Astrocyte (in vitro differentiated cells and primary cell): ENCODE results near the gene IRF3. TPM values are rescaled to one million over a fixed set of nuclear protein-coding genes. Genes with fewer than 3 reads are reported as not detected.

Experiments used
- DNase-seq: peaks from one replicate; pipeline ENCODE4 v3.0.0-alpha.2; 2010; ENCODE audit warnings: low read depth
- FAIRE-seq: peaks from 2 replicates; lab custom pipeline; 2011; peaks lifted over from hg19 to GRCh38; lab: Jason Lieb, UNC
- H2AFZ ChIP-seq: 2 replicates; pipeline ENCODE4 v1.6.0; 2012; ENCODE audit warnings: low read depth, low read length, inconsistent platforms
- H3K27ac ChIP-seq: 2 replicates; pipeline ENCODE4 v1.5.1; 2011; ENCODE audit warnings: low read depth, low read length, inconsistent platforms
- H3K27me3 ChIP-seq: 2 replicates; pipeline ENCODE4 v1.6.0; 2011; ENCODE audit warnings: low read length, inconsistent platforms; ENCODE audit not compliant: insufficient read depth
- H3K36me3 ChIP-seq: 2 replicates; pipeline ENCODE4 v1.5.1; 2011; ENCODE audit warnings: low read length, inconsistent platforms; ENCODE audit not compliant: insufficient read depth
- H3K4me1 ChIP-seq: 2 replicates; pipeline ENCODE4 v1.5.1; 2011; ENCODE audit warnings: low read length, inconsistent platforms; ENCODE audit not compliant: insufficient read depth
- H3K4me2 ChIP-seq: 2 replicates; pipeline ENCODE4 v1.6.0; 2012; ENCODE audit warnings: low read length, inconsistent platforms
- H3K4me3 ChIP-seq: 2 replicates; pipeline ENCODE4 v1.5.1; 2011; ENCODE audit warnings: low read depth, mild to moderate bottlenecking, low read length, inconsistent platforms; ENCODE audit not compliant: insufficient read depth
- H3K79me2 ChIP-seq: 2 replicates; pipeline ENCODE4 v1.6.0; 2012; ENCODE audit warnings: mild to moderate bottlenecking, low read length, inconsistent platforms; ENCODE audit not compliant: insufficient read depth
- H3K9ac ChIP-seq: 2 replicates; pipeline ENCODE4 v1.6.0; 2012; ENCODE audit warnings: mild to moderate bottlenecking, low read length, inconsistent platforms
- H3K9me3 ChIP-seq: 2 replicates; pipeline ENCODE4 v1.5.1; 2012; ENCODE audit warnings: low read depth, mild to moderate bottlenecking, low read length, inconsistent platforms; ENCODE audit not compliant: insufficient read depth
- H4K20me1 ChIP-seq: 2 replicates; pipeline ENCODE4 v1.6.0; 2012; ENCODE audit warnings: low read length, inconsistent platforms; ENCODE audit not compliant: insufficient read depth
- H3K27ac Mint-ChIP-seq: one replicate; pipeline ENCODE4 v1.8.0; 2021; ENCODE audit warnings: mild to moderate bottlenecking, mixed read lengths; ENCODE audit not compliant: unreplicated experiment
- H3K27me3 Mint-ChIP-seq: one replicate; pipeline ENCODE4 v1.8.0; 2021; ENCODE audit warnings: low read depth, mixed read lengths; ENCODE audit not compliant: unreplicated experiment
- H3K36me3 Mint-ChIP-seq: one replicate; pipeline ENCODE4 v1.8.0; 2021; ENCODE audit warnings: low read depth, mixed read lengths; ENCODE audit not compliant: unreplicated experiment
- H3K4me1 Mint-ChIP-seq: one replicate; pipeline ENCODE4 v1.8.0; 2021; ENCODE audit warnings: low read depth, mixed read lengths; ENCODE audit not compliant: unreplicated experiment
- H3K4me3 Mint-ChIP-seq: one replicate; pipeline ENCODE4 v1.8.0; 2021; ENCODE audit warnings: mild to moderate bottlenecking, moderate library complexity, mixed read lengths; ENCODE audit not compliant: unreplicated experiment
- H3K9me3 Mint-ChIP-seq: one replicate; pipeline ENCODE4 v1.8.0; 2021; ENCODE audit warnings: mild to moderate bottlenecking, mixed read lengths; ENCODE audit not compliant: unreplicated experiment
- EZH2 ChIP-seq: IDR thresholded peaks from 2 replicates; pipeline ENCODE4 v1.6.1; 2012; ENCODE audit warnings: mild to moderate bottlenecking, low read length, inconsistent platforms; ENCODE audit not compliant: insufficient read depth
- total RNA-seq: library from RNA; stranded (reverse); gene quantifications from 2 replicates; pipeline ENCODE4 v1.2.1, GENCODE V29; 2021
- TF ChIP-seq, protein P1 (sequence below): IDR thresholded peaks from 2 replicates; pipeline ENCODE4 v1.5.1; 2011; ENCODE audit warnings: low read depth, mild to moderate bottlenecking, inconsistent platforms, low read length, moderate library complexity; ENCODE audit not compliant: insufficient read depth

The IRF3 gene
- total RNA-seq, 1 donor from 2014 or later, result 68.1 TPM

DNA sequence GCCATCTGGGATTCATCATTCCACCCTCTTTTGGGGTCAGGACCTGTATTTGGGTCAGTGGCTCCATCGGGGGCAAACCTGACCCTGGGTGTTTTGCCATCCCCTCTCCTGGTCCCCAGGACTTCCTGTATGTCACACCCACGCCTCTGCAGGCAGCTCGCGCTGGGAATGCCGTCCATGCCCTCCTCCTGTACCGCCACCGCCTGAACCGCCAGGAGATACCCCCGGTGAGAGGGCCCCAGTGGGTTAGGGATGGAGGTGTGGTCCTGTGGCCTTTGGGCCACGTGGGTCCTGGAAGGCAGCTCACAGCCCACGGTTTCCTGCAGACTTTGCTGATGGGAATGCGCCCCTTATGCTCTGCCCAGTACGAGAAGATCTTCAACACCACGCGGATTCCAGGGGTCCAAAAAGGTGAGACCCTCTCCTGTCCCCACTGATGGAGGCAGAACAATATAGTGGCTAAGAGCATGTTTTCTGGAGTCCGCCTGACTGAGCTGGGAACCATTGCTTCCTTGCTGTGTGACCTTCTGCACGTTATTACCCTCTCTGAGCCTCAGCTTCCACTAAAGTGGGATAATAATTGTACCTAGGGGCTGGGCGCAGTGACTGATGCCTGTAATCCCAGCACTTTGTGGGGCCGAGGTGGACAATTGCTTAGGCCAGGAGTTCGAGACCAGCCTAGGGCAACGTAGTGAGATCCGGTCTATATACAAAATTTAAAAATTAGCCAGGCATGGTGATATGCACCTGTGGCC is 39.4 kb upstream of the IRF3 start:
- no peak for DNase-seq

DNA sequence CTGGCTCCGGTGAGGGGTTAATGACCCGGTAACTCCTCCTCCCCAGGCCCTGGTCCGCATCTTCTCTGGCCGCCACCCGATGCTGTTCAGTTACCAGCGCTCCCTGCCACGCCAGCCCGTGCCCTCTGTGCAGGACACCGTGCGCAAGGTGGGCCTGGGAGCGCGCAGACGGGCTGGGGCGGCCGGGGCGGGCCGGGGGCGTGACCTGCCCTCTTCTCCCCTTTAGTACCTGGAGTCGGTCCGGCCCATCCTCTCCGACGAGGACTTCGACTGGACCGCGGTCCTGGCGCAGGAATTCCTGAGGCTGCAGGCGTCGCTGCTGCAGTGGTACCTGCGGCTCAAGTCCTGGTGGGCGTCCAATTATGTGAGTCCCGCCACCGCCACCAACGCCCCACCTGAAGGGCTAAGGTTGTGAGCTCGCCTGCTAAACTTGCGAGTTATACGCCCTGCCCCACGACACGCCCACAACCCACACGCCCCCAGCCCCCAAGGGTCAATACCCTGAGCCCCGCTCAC is 35.7 kb upstream of the IRF3 start:
- Mint-ChIP-seq H3K4me3 (no peak overlapping the region), H3K9me3 (no peaks in the 10 kb centered on the region), H3K27ac (no peak overlapping the region), H3K27me3 (no peaks in the 10 kb centered on the region), H3K36me3 (peaks cover 5% of the 10 kb centered on the region), H3K4me1 (no peaks in the 10 kb centered on the region)
- Histone ChIP-seq H3K36me3 (no peaks in the 10 kb centered on the region), H3K27ac (no peak overlapping the region), H3K9ac (no peak overlapping the region), H3K4me2 (no peak overlapping the region), H3K4me3 (no peak overlapping the region), H3K9me3 (no peaks in the 10 kb centered on the region), H2AFZ (no peak overlapping the region), H3K4me1 (no peaks in the 10 kb centered on the region), H3K79me2 (no peaks in the 10 kb centered on the region), H3K27me3 (no peaks in the 10 kb centered on the region), H4K20me1 (no peaks in the 10 kb centered on the region)
- FAIRE-seq, result no peak
- TF ChIP-seq EZH2, result no peak
- TF ChIP-seq, protein P1, sequence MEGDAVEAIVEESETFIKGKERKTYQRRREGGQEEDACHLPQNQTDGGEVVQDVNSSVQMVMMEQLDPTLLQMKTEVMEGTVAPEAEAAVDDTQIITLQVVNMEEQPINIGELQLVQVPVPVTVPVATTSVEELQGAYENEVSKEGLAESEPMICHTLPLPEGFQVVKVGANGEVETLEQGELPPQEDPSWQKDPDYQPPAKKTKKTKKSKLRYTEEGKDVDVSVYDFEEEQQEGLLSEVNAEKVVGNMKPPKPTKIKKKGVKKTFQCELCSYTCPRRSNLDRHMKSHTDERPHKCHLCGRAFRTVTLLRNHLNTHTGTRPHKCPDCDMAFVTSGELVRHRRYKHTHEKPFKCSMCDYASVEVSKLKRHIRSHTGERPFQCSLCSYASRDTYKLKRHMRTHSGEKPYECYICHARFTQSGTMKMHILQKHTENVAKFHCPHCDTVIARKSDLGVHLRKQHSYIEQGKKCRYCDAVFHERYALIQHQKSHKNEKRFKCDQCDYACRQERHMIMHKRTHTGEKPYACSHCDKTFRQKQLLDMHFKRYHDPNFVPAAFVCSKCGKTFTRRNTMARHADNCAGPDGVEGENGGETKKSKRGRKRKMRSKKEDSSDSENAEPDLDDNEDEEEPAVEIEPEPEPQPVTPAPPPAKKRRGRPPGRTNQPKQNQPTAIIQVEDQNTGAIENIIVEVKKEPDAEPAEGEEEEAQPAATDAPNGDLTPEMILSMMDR, result no peak
- no peak for DNase-seq

More for the DNA sequence above, 39.4 kb upstream of the IRF3 start:
- H3K4me1 ChIP-seq, result no peaks in the 10 kb centered on the region
- H3K27ac ChIP-seq, result no peak overlapping the region
- H3K79me2 ChIP-seq, result no peaks in the 10 kb centered on the region
- Mint-ChIP-seq H3K27ac (no peak overlapping the region), H3K9me3 (peaks cover 1% of the 10 kb centered on the region), H3K36me3 (peaks cover 7% of the 10 kb centered on the region), H3K4me1 (no peaks in the 10 kb centered on the region), H3K27me3 (no peaks in the 10 kb centered on the region), H3K4me3 (no peak overlapping the region)
- H2AFZ ChIP-seq, result no peak overlapping the region
- H3K4me2 ChIP-seq, result no peak overlapping the region
- no peaks in the 10 kb centered on the region for H3K27me3 ChIP-seq
- TF ChIP-seq EZH2, result no peak
- TF ChIP-seq, protein P1, result no peak
- H3K9ac ChIP-seq, result no peak overlapping the region
- H3K4me3 ChIP-seq, result no peak overlapping the region
- no peak for FAIRE-seq
- H3K36me3 ChIP-seq, result no peaks in the 10 kb centered on the region
- H3K9me3 ChIP-seq, result no peaks in the 10 kb centered on the region
- H4K20me1 ChIP-seq, result no peaks in the 10 kb centered on the region

DNA sequence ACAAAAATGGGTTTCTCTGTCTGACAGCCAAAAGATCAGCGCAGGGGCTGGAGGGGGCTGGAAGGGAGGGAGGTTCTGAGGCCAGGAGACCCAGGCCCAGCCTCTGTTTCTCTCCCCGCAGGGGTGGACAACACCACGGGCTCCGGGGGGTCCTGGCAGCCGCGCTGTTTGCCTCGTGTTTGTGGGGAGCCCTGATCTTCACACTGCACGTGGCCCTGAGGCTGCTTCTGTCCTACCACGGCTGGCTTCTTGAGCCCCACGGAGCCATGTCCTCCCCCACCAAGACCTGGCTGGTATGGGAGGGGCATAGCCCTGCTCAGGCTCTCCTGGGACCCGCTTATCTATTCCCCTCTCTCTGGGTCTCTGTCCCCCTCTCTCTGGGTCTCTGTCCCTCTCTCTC is 34.9 kb upstream of the IRF3 start:
- Mint-ChIP-seq H3K9me3 (no peaks in the 10 kb centered on the region), H3K4me1 (no peaks in the 10 kb centered on the region), H3K4me3 (no peak overlapping the region), H3K27ac (no peak overlapping the region), H3K27me3 (no peaks in the 10 kb centered on the region), H3K36me3 (peaks cover 3% of the 10 kb centered on the region)
- Histone ChIP-seq H3K4me2 (no peak overlapping the region), H2AFZ (no peak overlapping the region), H3K9me3 (no peaks in the 10 kb centered on the region), H3K36me3 (no peaks in the 10 kb centered on the region), H3K4me3 (no peak overlapping the region), H3K4me1 (no peaks in the 10 kb centered on the region), H3K27ac (no peak overlapping the region), H3K9ac (no peak overlapping the region), H4K20me1 (no peaks in the 10 kb centered on the region), H3K27me3 (no peaks in the 10 kb centered on the region), H3K79me2 (no peaks in the 10 kb centered on the region)
- FAIRE-seq (no peak), DNase-seq (no peak)
- no peak for TF ChIP-seq EZH2
- TF ChIP-seq, protein P1, result no peak
